Small intestine (tissue), 7 donors: Measurements from ENCODE around the gene LHFPL3. TPM values are rescaled to one million over a fixed set of nuclear protein-coding genes. Genes with fewer than 3 reads are reported as not detected.

Experiments
- DNase-seq, 2 donors: peaks; one replicate each; pipeline versions ENCODE4 v3.0.0 to v3.0.0-alpha.2; 2013
- FAIRE-seq: peaks from 2 replicates; lab custom pipeline; 2012; peaks lifted over from hg19 to GRCh38; lab: Jason Lieb, UNC
- H3K27ac ChIP-seq, 3 donors: one replicate each; pipeline ENCODE4 v1.5.1; 2013; ENCODE audit warnings: low read length in 2 of 3, mild to moderate bottlenecking in 2 of 3, control low read depth in 1 of 3, inconsistent platforms in 1 of 3, low read depth in 1 of 3, moderate library complexity in 1 of 3
- H3K27me3 ChIP-seq, 3 donors: one replicate each; pipeline ENCODE4 v1.6.1; 2013; ENCODE audit warnings: low read length in 3 of 3, inconsistent platforms in 1 of 3; ENCODE audit not compliant: control insufficient read depth in 3 of 3, insufficient read depth in 3 of 3
- H3K36me3 ChIP-seq, 3 donors: one replicate each; pipeline ENCODE4 v1.6.1; 2013; ENCODE audit warnings: low read length in 3 of 3, inconsistent platforms in 1 of 3, low read depth in 1 of 3, mild to moderate bottlenecking in 1 of 3, moderate library complexity in 1 of 3; ENCODE audit not compliant: control insufficient read depth in 3 of 3, insufficient read depth in 2 of 3
- H3K4me1 ChIP-seq, 3 donors: one replicate each; pipeline ENCODE4 v1.6.1; 2013; ENCODE audit warnings: low read length in 2 of 3, inconsistent platforms in 1 of 3, low read depth in 1 of 3, mild to moderate bottlenecking in 1 of 3, moderate library complexity in 1 of 3; ENCODE audit not compliant: control insufficient read depth in 3 of 3, insufficient read depth in 2 of 3
- H3K4me3 ChIP-seq, 3 donors: one replicate each; pipeline ENCODE4 v1.5.1; 2013; ENCODE audit warnings: low read length in 3 of 3, control low read depth in 1 of 3, inconsistent platforms in 1 of 3, low read depth in 1 of 3, mild to moderate bottlenecking in 1 of 3, moderate library complexity in 1 of 3
- H3K9me3 ChIP-seq, 2 donors: one replicate each; pipeline ENCODE4 v1.6.1; 2013; ENCODE audit warnings: low read depth in 1 of 2, low read length in 1 of 2; ENCODE audit not compliant: control insufficient read depth in 2 of 2, insufficient read depth in 1 of 2
- WGBS, 3 donors: extraction: QIAGEN DNeasy Blood & Tissue Kit; methylation state at CpG; one replicate each; pipeline ENCODE4 v1.1.7; 2013; 5-methylcytosine and 5-hydroxymethylcytosine counted together
- polyA plus RNA-seq, 4 donors: library from polyadenylated mRNA; stranded (reverse) in 3 of 4; unstranded in 1 of 4; fragments of 200-250 nt in 3 of 4; fragments of 120-200 nt in 1 of 4; gene quantifications; one replicate each; pipeline versions ENCODE4 v1.2.1 to v1.2.3, GENCODE V29; 2013
- donor health status: healthy with polysubstance abuse.
- donor health status: control.
- donor health status: control.
- donor health status: Bipolar disorder and iron deficiency.
- donor health status: healthy.

LHFPL3 gene
- polyA plus RNA-seq, 4 donors: 0.12 to 10.4 TPM; not detected in 2

- DNase-seq: no peak
- Histone ChIP-seq H3K4me3 (no peak overlapping the region), H3K4me1 (no peaks in the 10 kb centered on the region), H3K27me3 (peaks cover 0 to 4% (median 0%) of the 10 kb centered on the region in 3 donors), H3K27ac (no peak overlapping the region), H3K9me3 (no peaks in the 10 kb centered on the region), H3K36me3 (no peaks in the 10 kb centered on the region)
- FAIRE-seq: no peak
- 90 to 96% (median 90%) methylated on average over 4 of the region's 4 CpGs for WGBS, 3 donors
Measured at GRCh38 chr7:104640506-104640905, 312.1 kb downstream of the LHFPL3 start.

- DNase-seq (no peak), FAIRE-seq (no peak)
- Histone ChIP-seq H3K27me3 (peaks cover 0 to 4% (median 0%) of the 10 kb centered on the region in 3 donors), H3K4me1 (no peaks in the 10 kb centered on the region), H3K36me3 (no peaks in the 10 kb centered on the region), H3K27ac (no peak overlapping the region), H3K9me3 (no peaks in the 10 kb centered on the region), H3K4me3 (no peak overlapping the region)
- 33 to 47% (median 43%) methylated on average over 2 of the region's 2 CpGs for WGBS, 3 donors
Measured at GRCh38 chr7:104642560-104642959, 314.2 kb downstream of the LHFPL3 start.

- no peak for FAIRE-seq
- no peak for DNase-seq
- 51 to 56% (median 55%) methylated on average over 5 of the region's 5 CpGs for WGBS, 3 donors
- H3K9me3 ChIP-seq: no peaks in the 10 kb centered on the region
- no peak overlapping the region for H3K27ac ChIP-seq
- H3K27me3 ChIP-seq: peaks cover 0 to 4% (median 0%) of the 10 kb centered on the region in 3 donors
- H3K4me1 ChIP-seq: no peaks in the 10 kb centered on the region
- no peak overlapping the region for H3K4me3 ChIP-seq
- H3K36me3 ChIP-seq: no peaks in the 10 kb centered on the region
Measured at GRCh38 chr7:104643587-104644217, 315.3 kb downstream of the LHFPL3 start.

- Histone ChIP-seq H3K4me1 (no peaks in the 10 kb centered on the region), H3K27ac (no peak overlapping the region), H3K36me3 (no peaks in the 10 kb centered on the region), H3K9me3 (no peaks in the 10 kb centered on the region), H3K27me3 (no peaks in the 10 kb centered on the region), H3K4me3 (no peak overlapping the region)
- FAIRE-seq (no peak), DNase-seq (no peak)
- WGBS, 3 donors: 75 to 78% (median 76%) methylated on average over 9 of the region's 9 CpGs
Measured at GRCh38 chr7:104650991-104651640, 322.7 kb downstream of the LHFPL3 start.

GRCh38 chr7:104652434-104652833 lies 324.0 kb downstream of the LHFPL3 start:
- DNase-seq (no peak), FAIRE-seq (no peak)
- Histone ChIP-seq H3K36me3 (no peaks in the 10 kb centered on the region), H3K27me3 (no peaks in the 10 kb centered on the region), H3K4me3 (no peak overlapping the region), H3K9me3 (no peaks in the 10 kb centered on the region), H3K4me1 (no peaks in the 10 kb centered on the region), H3K27ac (no peak overlapping the region)
- WGBS, 3 donors: 66 to 76% (median 74%) methylated on average over 4 of the region's 4 CpGs

GRCh38 chr7:104652865-104653264 lies 324.5 kb downstream of the LHFPL3 start:
- FAIRE-seq (no peak), DNase-seq (no peak)
- Histone ChIP-seq H3K27ac (no peak overlapping the region), H3K4me3 (no peak overlapping the region), H3K36me3 (no peaks in the 10 kb centered on the region), H3K4me1 (no peaks in the 10 kb centered on the region), H3K27me3 (no peaks in the 10 kb centered on the region), H3K9me3 (no peaks in the 10 kb centered on the region)
- 11 to 47% (median 23%) methylated on average over 1 of the region's 1 CpG for WGBS, 3 donors

GRCh38 chr7:104653825-104654401 lies 325.5 kb downstream of the LHFPL3 start:
- no peak overlapping the region for H3K4me3 ChIP-seq
- no peak for FAIRE-seq
- H3K9me3 ChIP-seq: no peaks in the 10 kb centered on the region
- H3K27me3 ChIP-seq: no peaks in the 10 kb centered on the region
- no peaks in the 10 kb centered on the region for H3K36me3 ChIP-seq
- H3K4me1 ChIP-seq: no peaks in the 10 kb centered on the region
- no peak for DNase-seq
- WGBS, 3 donors: 61 to 74% (median 61%) methylated on average over 4 of the region's 4 CpGs
- no peak overlapping the region for H3K27ac ChIP-seq

- WGBS, 3 donors: 64 to 68% (median 65%) methylated on average over 3 of the region's 3 CpGs
- DNase-seq (no peak), FAIRE-seq (no peak)
Measured at GRCh38 chr7:104655592-104655991, 327.2 kb downstream of the LHFPL3 start.

More at GRCh38 chr7:104655592-104655991, 327.2 kb downstream of the LHFPL3 start:
- H3K27ac ChIP-seq: no peak overlapping the region
- H3K36me3 ChIP-seq: no peaks in the 10 kb centered on the region
- no peak overlapping the region for H3K4me3 ChIP-seq
- H3K9me3 ChIP-seq: no peaks in the 10 kb centered on the region
- no peaks in the 10 kb centered on the region for H3K27me3 ChIP-seq
- no peaks in the 10 kb centered on the region for H3K4me1 ChIP-seq
